HEK293 (cell line): ENCODE results near the gene MPV17L.

ENCODE experiments used
- BCL11A ChIP-seq: fragments of 450-650 bp; formaldehyde crosslinking; IDR thresholded peaks from 2 replicates; pipeline ENCODE4 v1.5.1; 2016; ENCODE audit warnings: low read depth, missing biosample characterization, missing genetic modification characterization
- HOXD13 ChIP-seq: sonication (generic); formaldehyde crosslinking; IDR thresholded peaks from 2 replicates; pipeline ENCODE4 v1.8.0; 2022; ENCODE audit warnings: missing genetic modification reagents, borderline replicate concordance
- KLF1 ChIP-seq: fragments of 450-650 bp; formaldehyde crosslinking; IDR thresholded peaks from 2 replicates; pipeline ENCODE4 v1.5.1; 2016; ENCODE audit warnings: missing biosample characterization, missing genetic modification characterization
- MEIS1 ChIP-seq: sonication (generic); formaldehyde crosslinking; IDR thresholded peaks from 2 replicates; pipeline ENCODE4 v1.8.1; 2022; ENCODE audit warnings: missing genetic modification reagents, mild to moderate bottlenecking, borderline replicate concordance
- MZF1 ChIP-seq: fragments of 450-650 bp; formaldehyde crosslinking; IDR thresholded peaks from 2 replicates; pipeline ENCODE4 v1.5.1; 2017; ENCODE audit warnings: missing biosample characterization, missing genetic modification characterization, borderline replicate concordance
- SP7 ChIP-seq: fragments of 450-650 bp; formaldehyde crosslinking; IDR thresholded peaks from 2 replicates; pipeline ENCODE4 v1.5.1; 2016; ENCODE audit warnings: missing biosample characterization, missing genetic modification characterization
- ZBTB8A ChIP-seq: fragments of 450-650 bp; formaldehyde crosslinking; IDR thresholded peaks from 2 replicates; pipeline ENCODE4 v1.5.1; 2016; ENCODE audit warnings: missing biosample characterization, missing genetic modification characterization
- ZEB2 ChIP-seq: fragments of 450-650 bp; formaldehyde crosslinking; IDR thresholded peaks from 2 replicates; pipeline ENCODE4 v1.5.1; 2016; ENCODE audit warnings: missing biosample characterization, missing genetic modification characterization
- ZNF169 ChIP-seq: fragments of 450-650 bp; formaldehyde crosslinking; IDR thresholded peaks from 2 replicates; pipeline ENCODE4 v1.5.1; 2016; ENCODE audit warnings: missing biosample characterization, missing genetic modification characterization
- ZNF174 ChIP-seq: fragments of 450-650 bp; formaldehyde crosslinking; IDR thresholded peaks from 2 replicates; pipeline ENCODE4 v1.5.0; 2017; ENCODE audit warnings: missing biosample characterization, mild to moderate bottlenecking, missing genetic modification characterization
- ZNF248 ChIP-seq: fragments of 450-650 bp; formaldehyde crosslinking; IDR thresholded peaks from 2 replicates; pipeline ENCODE4 v1.5.1; 2017; ENCODE audit warnings: missing biosample characterization, missing genetic modification characterization
- ZNF292 ChIP-seq: fragments of 450-650 bp; formaldehyde crosslinking; IDR thresholded peaks from 2 replicates; pipeline ENCODE4 v1.5.1; 2016; ENCODE audit warnings: low read depth, missing biosample characterization, missing genetic modification characterization, borderline replicate concordance
- ZNF335 ChIP-seq: fragments of 450-650 bp; formaldehyde crosslinking; conservative IDR thresholded peaks from 2 replicates; pipeline ENCODE4 v1.5.1; 2016; ENCODE audit warnings: missing biosample characterization, missing genetic modification characterization
- ZNF350 ChIP-seq: fragments of 450-650 bp; formaldehyde crosslinking; IDR thresholded peaks from 2 replicates; pipeline ENCODE4 v1.5.0; 2017; ENCODE audit warnings: missing biosample characterization, mild to moderate bottlenecking, missing genetic modification characterization
- ZNF354C ChIP-seq: fragments of 450-650 bp; formaldehyde crosslinking; IDR thresholded peaks from 2 replicates; pipeline ENCODE4 v1.5.1; 2016; ENCODE audit warnings: missing biosample characterization, missing genetic modification characterization, low read depth, borderline replicate concordance
- ZNF394 ChIP-seq: fragments of 450-650 bp; formaldehyde crosslinking; IDR thresholded peaks from 2 replicates; pipeline ENCODE4 v1.5.1; 2016; ENCODE audit warnings: missing biosample characterization, missing genetic modification characterization, mild to moderate bottlenecking, moderate library complexity, borderline replicate concordance
- ZNF501 ChIP-seq: fragments of 450-650 bp; formaldehyde crosslinking; IDR thresholded peaks from 2 replicates; pipeline ENCODE4 v1.5.1; 2016; ENCODE audit warnings: missing biosample characterization, missing genetic modification characterization
- ZNF510 ChIP-seq: fragments of 450-650 bp; formaldehyde crosslinking; IDR thresholded peaks from 2 replicates; pipeline ENCODE4 v1.5.1; 2018; ENCODE audit warnings: mild to moderate bottlenecking, missing genetic modification characterization, missing biosample characterization; ENCODE audit not compliant: insufficient replicate concordance
- ZNF549 ChIP-seq: fragments of 450-650 bp; IDR thresholded peaks from 2 replicates; pipeline ENCODE4 v1.5.1; 2018; ENCODE audit warnings: missing biosample characterization, missing genetic modification characterization, mild to moderate bottlenecking, inconsistent platforms, moderate library complexity
- ZNF677 ChIP-seq: fragments of 450-650 bp; IDR thresholded peaks from 2 replicates; pipeline ENCODE4 v1.5.0; 2018; ENCODE audit warnings: missing biosample characterization, mild to moderate bottlenecking, missing genetic modification characterization, moderate library complexity
- ZNF777 ChIP-seq: fragments of 450-650 bp; formaldehyde crosslinking; IDR thresholded peaks from 2 replicates; pipeline ENCODE4 v1.5.1; 2017; ENCODE audit warnings: missing biosample characterization, missing genetic modification characterization, borderline replicate concordance
- ZNF791 ChIP-seq: fragments of 450-650 bp; formaldehyde crosslinking; IDR thresholded peaks from 2 replicates; pipeline ENCODE4 v1.5.1; 2016; ENCODE audit warnings: missing biosample characterization, missing genetic modification characterization
- ZNF837 ChIP-seq: fragments of 450-650 bp; formaldehyde crosslinking; IDR thresholded peaks from 2 replicates; pipeline ENCODE4 v1.5.1; 2016; ENCODE audit warnings: missing biosample characterization, missing genetic modification characterization
- TF ChIP-seq, protein P1 (sequence below): fragments of 450-650 bp; formaldehyde crosslinking; IDR thresholded peaks from 2 replicates; pipeline ENCODE4 v1.5.1; 2016; ENCODE audit warnings: missing biosample characterization, missing genetic modification characterization
- TF ChIP-seq, protein P2 (sequence below): fragments of 450-650 bp; formaldehyde crosslinking; IDR thresholded peaks from 2 replicates; pipeline ENCODE4 v1.5.1; 2016; ENCODE audit warnings: missing biosample characterization, missing genetic modification characterization
- TF ChIP-seq, protein P3 (sequence below): fragments of 450-650 bp; IDR thresholded peaks from 2 replicates; pipeline ENCODE4 v1.5.1; 2018; ENCODE audit warnings: missing biosample characterization, missing genetic modification characterization
- TF ChIP-seq, protein P4 (sequence below): fragments of 450-650 bp; formaldehyde crosslinking; IDR thresholded peaks from 2 replicates; pipeline ENCODE4 v1.5.1; 2016; ENCODE audit warnings: missing biosample characterization, missing genetic modification characterization, low read depth
- TF ChIP-seq, protein P5 (sequence below): fragments of 450-650 bp; formaldehyde crosslinking; optimal IDR thresholded peaks from 2 replicates; pipeline ENCODE3; 2016; ENCODE audit warnings: missing biosample characterization, mild to moderate bottlenecking, missing genetic modification characterization
- TF ChIP-seq, protein P6 (sequence below): fragments of 450-650 bp; formaldehyde crosslinking; IDR thresholded peaks from 2 replicates; pipeline ENCODE4 v1.5.1; 2017; ENCODE audit warnings: missing biosample characterization, missing genetic modification characterization
- TF ChIP-seq, protein P7 (sequence below): fragments of 450-650 bp; formaldehyde crosslinking; IDR thresholded peaks from 2 replicates; pipeline ENCODE4 v1.5.1; 2016; ENCODE audit warnings: missing biosample characterization, missing genetic modification characterization

Gene MPV17L

DNA sequence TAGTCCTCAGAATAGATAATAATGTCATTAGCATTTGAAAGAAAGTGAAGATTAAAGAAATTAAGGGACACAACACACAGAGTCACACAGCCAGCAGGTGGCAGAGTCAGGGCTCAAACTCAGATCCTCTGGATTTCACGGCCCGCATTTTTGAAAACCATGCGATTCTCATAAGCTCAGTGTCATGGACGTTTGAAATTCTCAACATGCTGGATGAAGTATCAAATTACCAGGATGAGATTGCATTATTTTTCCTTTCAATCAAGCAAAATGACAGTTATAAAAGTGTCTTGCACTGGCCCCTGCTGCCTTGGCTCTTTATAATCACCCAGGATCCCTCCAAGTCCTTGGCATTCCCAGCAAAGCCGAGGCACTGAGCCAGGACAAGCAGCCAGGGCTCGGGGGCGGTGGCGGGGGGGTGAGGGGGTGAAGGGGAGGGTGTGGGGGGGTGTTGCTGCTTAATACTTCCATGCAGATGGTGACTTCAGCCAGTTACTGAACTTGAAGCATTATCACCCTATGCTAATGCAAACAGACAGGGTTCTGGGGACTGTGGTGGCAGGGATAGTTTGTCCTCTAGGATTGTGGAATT, 32.2 kb downstream of the MPV17L start (continued):
- TF ChIP-seq ZNF335 (tag by site-specific recombination) (peak; percentile 28; the same call in 1 of the 2 replicates), BCL11A (tag by site-specific recombination) (no peak), ZNF350 (tag by site-specific recombination) (no peak), ZNF174 (tag by site-specific recombination) (no peak), KLF1 (tag by site-specific recombination) (no peak), ZNF791 (tag by site-specific recombination) (no peak), ZBTB8A (tag by site-specific recombination) (no peak), ZEB2 (0 out of 2 replicates have a peak, but pooled peaks have one; percentile 19), ZNF677 (tag by site-specific recombination) (no peak), SP7 (tag by site-specific recombination) (peak; percentile 30; the same call in 1 of the 2 replicates), ZNF549 (tag by site-specific recombination) (no peak), ZNF777 (tag by site-specific recombination) (no peak), ZNF394 (tag by site-specific recombination) (no peak), ZNF837 (no peak), ZNF292 (no peak), ZNF354C (no peak), ZNF501 (tag by site-specific recombination) (no peak), MZF1 (tag by site-specific recombination) (no peak), ZNF248 (tag by site-specific recombination) (no peak), ZNF510 (no peak), ZNF169 (tag by site-specific recombination) (no peak), MEIS1 (CRISPR knock-in tag) (no peak), HOXD13 (no peak)
- TF ChIP-seq, protein P1, sequence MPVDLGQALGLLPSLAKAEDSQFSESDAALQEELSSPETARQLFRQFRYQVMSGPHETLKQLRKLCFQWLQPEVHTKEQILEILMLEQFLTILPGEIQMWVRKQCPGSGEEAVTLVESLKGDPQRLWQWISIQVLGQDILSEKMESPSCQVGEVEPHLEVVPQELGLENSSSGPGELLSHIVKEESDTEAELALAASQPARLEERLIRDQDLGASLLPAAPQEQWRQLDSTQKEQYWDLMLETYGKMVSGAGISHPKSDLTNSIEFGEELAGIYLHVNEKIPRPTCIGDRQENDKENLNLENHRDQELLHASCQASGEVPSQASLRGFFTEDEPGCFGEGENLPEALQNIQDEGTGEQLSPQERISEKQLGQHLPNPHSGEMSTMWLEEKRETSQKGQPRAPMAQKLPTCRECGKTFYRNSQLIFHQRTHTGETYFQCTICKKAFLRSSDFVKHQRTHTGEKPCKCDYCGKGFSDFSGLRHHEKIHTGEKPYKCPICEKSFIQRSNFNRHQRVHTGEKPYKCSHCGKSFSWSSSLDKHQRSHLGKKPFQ (tag by site-specific recombination) = no peak
- TF ChIP-seq, protein P2, sequence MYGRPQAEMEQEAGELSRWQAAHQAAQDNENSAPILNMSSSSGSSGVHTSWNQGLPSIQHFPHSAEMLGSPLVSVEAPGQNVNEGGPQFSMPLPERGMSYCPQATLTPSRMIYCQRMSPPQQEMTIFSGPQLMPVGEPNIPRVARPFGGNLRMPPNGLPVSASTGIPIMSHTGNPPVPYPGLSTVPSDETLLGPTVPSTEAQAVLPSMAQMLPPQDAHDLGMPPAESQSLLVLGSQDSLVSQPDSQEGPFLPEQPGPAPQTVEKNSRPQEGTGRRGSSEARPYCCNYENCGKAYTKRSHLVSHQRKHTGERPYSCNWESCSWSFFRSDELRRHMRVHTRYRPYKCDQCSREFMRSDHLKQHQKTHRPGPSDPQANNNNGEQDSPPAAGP (tag by site-specific recombination) = no peak
- TF ChIP-seq, protein P3, sequence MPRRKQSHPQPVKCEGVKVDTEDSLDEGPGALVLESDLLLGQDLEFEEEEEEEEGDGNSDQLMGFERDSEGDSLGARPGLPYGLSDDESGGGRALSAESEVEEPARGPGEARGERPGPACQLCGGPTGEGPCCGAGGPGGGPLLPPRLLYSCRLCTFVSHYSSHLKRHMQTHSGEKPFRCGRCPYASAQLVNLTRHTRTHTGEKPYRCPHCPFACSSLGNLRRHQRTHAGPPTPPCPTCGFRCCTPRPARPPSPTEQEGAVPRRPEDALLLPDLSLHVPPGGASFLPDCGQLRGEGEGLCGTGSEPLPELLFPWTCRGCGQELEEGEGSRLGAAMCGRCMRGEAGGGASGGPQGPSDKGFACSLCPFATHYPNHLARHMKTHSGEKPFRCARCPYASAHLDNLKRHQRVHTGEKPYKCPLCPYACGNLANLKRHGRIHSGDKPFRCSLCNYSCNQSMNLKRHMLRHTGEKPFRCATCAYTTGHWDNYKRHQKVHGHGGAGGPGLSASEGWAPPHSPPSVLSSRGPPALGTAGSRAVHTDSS (tag by site-specific recombination) = no peak
- TF ChIP-seq, protein P4, sequence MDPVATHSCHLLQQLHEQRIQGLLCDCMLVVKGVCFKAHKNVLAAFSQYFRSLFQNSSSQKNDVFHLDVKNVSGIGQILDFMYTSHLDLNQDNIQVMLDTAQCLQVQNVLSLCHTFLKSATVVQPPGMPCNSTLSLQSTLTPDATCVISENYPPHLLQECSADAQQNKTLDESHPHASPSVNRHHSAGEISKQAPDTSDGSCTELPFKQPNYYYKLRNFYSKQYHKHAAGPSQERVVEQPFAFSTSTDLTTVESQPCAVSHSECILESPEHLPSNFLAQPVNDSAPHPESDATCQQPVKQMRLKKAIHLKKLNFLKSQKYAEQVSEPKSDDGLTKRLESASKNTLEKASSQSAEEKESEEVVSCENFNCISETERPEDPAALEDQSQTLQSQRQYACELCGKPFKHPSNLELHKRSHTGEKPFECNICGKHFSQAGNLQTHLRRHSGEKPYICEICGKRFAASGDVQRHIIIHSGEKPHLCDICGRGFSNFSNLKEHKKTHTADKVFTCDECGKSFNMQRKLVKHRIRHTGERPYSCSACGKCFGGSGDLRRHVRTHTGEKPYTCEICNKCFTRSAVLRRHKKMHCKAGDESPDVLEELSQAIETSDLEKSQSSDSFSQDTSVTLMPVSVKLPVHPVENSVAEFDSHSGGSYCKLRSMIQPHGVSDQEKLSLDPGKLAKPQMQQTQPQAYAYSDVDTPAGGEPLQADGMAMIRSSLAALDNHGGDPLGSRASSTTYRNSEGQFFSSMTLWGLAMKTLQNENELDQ = no peak
- TF ChIP-seq, protein P5, sequence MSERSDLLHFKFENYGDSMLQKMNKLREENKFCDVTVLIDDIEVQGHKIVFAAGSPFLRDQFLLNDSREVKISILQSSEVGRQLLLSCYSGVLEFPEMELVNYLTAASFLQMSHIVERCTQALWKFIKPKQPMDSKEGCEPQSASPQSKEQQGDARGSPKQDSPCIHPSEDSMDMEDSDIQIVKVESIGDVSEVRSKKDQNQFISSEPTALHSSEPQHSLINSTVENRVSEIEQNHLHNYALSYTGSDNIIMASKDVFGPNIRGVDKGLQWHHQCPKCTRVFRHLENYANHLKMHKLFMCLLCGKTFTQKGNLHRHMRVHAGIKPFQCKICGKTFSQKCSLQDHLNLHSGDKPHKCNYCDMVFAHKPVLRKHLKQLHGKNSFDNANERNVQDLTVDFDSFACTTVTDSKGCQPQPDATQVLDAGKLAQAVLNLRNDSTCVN (tag by site-specific recombination) = no peak
- TF ChIP-seq, protein P6, sequence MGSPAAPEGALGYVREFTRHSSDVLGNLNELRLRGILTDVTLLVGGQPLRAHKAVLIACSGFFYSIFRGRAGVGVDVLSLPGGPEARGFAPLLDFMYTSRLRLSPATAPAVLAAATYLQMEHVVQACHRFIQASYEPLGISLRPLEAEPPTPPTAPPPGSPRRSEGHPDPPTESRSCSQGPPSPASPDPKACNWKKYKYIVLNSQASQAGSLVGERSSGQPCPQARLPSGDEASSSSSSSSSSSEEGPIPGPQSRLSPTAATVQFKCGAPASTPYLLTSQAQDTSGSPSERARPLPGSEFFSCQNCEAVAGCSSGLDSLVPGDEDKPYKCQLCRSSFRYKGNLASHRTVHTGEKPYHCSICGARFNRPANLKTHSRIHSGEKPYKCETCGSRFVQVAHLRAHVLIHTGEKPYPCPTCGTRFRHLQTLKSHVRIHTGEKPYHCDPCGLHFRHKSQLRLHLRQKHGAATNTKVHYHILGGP (tag by site-specific recombination) = no peak
- TF ChIP-seq, protein P7, sequence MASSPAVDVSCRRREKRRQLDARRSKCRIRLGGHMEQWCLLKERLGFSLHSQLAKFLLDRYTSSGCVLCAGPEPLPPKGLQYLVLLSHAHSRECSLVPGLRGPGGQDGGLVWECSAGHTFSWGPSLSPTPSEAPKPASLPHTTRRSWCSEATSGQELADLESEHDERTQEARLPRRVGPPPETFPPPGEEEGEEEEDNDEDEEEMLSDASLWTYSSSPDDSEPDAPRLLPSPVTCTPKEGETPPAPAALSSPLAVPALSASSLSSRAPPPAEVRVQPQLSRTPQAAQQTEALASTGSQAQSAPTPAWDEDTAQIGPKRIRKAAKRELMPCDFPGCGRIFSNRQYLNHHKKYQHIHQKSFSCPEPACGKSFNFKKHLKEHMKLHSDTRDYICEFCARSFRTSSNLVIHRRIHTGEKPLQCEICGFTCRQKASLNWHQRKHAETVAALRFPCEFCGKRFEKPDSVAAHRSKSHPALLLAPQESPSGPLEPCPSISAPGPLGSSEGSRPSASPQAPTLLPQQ (tag by site-specific recombination) = peak; percentile 74; the same call in 1 of the 2 replicates
